ENCODE measurements around the gene TMC7. TPM values are rescaled to one million over a fixed set of nuclear protein-coding genes. Genes with fewer than 3 reads are reported as not detected.

The TMC7 gene
- total and polyA plus RNA-seq, 2 donors (not counting 3 experiments of a cell fraction or from before 2014, with no cell fraction given), result 5.7 to 7.0 TPM

DNA sequence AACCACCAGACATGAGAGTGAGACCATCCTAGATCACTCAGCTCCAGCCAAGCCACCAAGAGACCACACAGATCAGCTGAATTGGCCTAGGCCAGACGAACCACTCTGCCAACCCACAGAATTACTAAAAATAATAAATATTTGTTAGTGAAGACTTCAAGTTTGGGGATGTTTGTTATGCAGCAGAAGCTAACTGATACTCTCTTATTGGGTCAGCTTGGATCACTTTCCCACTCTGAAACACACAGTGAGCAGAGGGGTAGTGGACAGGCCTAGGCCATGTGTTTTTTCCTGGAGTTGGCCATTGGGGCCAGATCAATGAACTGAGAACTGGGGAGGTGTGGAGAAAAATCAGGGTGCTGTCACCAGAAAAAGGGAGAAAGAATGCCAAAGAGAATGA lies 114.4 kb downstream of the TMC7 start:
- DNase-seq (ENCODE audit: low read depth, low spot score) (no peak), FAIRE-seq (no peak)
- Histone ChIP-seq H3K4me2 (ENCODE audit: insufficient read depth, low read length) (no peak overlapping the region), H3K9me3 (replicated peaks; ENCODE audit: control insufficient read depth, insufficient read depth, low read length) (no peaks in the 10 kb centered on the region), H3K9me1 (replicated peaks; ENCODE audit: control insufficient read depth, extremely low read depth, insufficient read depth, low read length) (no peaks in the 10 kb centered on the region), H3K4me3 (replicated peaks in 1 of 3; ENCODE audit: insufficient read depth in 1 of 3, low read depth in 1 of 3, low read length in 3 of 3) (no peak overlapping the region), H3K79me2 (ENCODE audit: control insufficient read depth, insufficient read depth, low read length) (no peaks in the 10 kb centered on the region), H3K36me3 (ENCODE audit: control insufficient read depth in 2 of 2, extremely low read depth in 1 of 2, insufficient read depth in 2 of 2, low read length in 2 of 2) (no peaks in the 10 kb centered on the region), H3K4me1 (ENCODE audit: control insufficient read depth, extremely low read depth, insufficient read depth, low read length) (peaks cover 4% of the 10 kb centered on the region), H3K9ac (replicated peaks; ENCODE audit: extremely low read depth, insufficient read depth, low read length) (no peak overlapping the region), H2AFZ (ENCODE audit: low read depth, low read length) (no peak overlapping the region), H4K20me1 (replicated peaks; ENCODE audit: control insufficient read depth, extremely low read depth, insufficient read depth, low read length) (no peaks in the 10 kb centered on the region), H3K27ac (ENCODE audit: insufficient read depth, low read depth, low read length) (no peak overlapping the region), H3K27me3 (ENCODE audit: control insufficient read depth in 2 of 2, insufficient read depth in 2 of 2, low read length in 2 of 2) (no peaks in the 10 kb centered on the region)
- intact Hi-C loops (cut with micrococcal nuclease) (no loop called here), dilution Hi-C loops (cut with MboI; ENCODE audit: extremely low pct_ligation_motif_present, low sequenced_read_pairs) (no loop called here)
- BruUV-seq (replicated peaks), result no TSS peak
- ChIA-PET POLR2A (no interaction called here), CTCF (no interaction called here)
- TF ChIP-seq POLR2A (IDR thresholded peaks at IDR 0.05; ENCODE audit: low read depth, low read length) (no peak), EZH2 (IDR thresholded peaks at IDR 0.05; ENCODE audit: borderline replicate concordance, low read depth, low read length, severe bottlenecking) (no peak), MYC (IDR thresholded peaks at IDR 0.05; ENCODE audit: low read depth, low read length) (no peak), POLR2AphosphoS5 (IDR thresholded peaks at IDR 0.05; ENCODE audit: insufficient read depth, low read depth, low read length) (no peak), GATA2 (IDR thresholded peaks at IDR 0.05; ENCODE audit: insufficient read depth, insufficient read length, low read depth, low read length) (no peak), JUN (IDR thresholded peaks at IDR 0.05; ENCODE audit: borderline replicate concordance, insufficient read depth, insufficient read length, low read depth) (no peak), FOS (IDR thresholded peaks at IDR 0.05; ENCODE audit: borderline replicate concordance, insufficient read depth, low read length) (no peak)
- TF ChIP-seq, protein P1, sequence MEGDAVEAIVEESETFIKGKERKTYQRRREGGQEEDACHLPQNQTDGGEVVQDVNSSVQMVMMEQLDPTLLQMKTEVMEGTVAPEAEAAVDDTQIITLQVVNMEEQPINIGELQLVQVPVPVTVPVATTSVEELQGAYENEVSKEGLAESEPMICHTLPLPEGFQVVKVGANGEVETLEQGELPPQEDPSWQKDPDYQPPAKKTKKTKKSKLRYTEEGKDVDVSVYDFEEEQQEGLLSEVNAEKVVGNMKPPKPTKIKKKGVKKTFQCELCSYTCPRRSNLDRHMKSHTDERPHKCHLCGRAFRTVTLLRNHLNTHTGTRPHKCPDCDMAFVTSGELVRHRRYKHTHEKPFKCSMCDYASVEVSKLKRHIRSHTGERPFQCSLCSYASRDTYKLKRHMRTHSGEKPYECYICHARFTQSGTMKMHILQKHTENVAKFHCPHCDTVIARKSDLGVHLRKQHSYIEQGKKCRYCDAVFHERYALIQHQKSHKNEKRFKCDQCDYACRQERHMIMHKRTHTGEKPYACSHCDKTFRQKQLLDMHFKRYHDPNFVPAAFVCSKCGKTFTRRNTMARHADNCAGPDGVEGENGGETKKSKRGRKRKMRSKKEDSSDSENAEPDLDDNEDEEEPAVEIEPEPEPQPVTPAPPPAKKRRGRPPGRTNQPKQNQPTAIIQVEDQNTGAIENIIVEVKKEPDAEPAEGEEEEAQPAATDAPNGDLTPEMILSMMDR (IDR thresholded peaks at IDR 0.05; ENCODE audit: extremely low read depth in 1 of 2, insufficient read depth in 1 of 2, low read depth in 1 of 2, low read length in 2 of 2), result no peak
- TF ChIP-seq, protein P2, sequence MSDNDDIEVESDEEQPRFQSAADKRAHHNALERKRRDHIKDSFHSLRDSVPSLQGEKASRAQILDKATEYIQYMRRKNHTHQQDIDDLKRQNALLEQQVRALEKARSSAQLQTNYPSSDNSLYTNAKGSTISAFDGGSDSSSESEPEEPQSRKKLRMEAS (IDR thresholded peaks at IDR 0.05; ENCODE audit: insufficient read depth, insufficient read length), result no peak
